GM10266 (cell line): ENCODE results near the gene WFIKKN1.

Experiments used
- DNase-seq: peaks from one replicate; pipeline ENCODE4 v3.0.0; 2012; ENCODE audit errors: extremely low spot score
- CTCF ChIP-seq: IDR thresholded peaks from 2 replicates; pipeline ENCODE4 v1.5.1; 2012; ENCODE audit warnings: mild to moderate bottlenecking, low read depth; ENCODE audit not compliant: control insufficient read depth, insufficient read depth; ENCODE audit errors: missing control alignments

WFIKKN1 gene

GRCh38 chr16:669666-670065 is 38.9 kb downstream of the WFIKKN1 start:
- no peak for TF ChIP-seq CTCF
- no peak for DNase-seq

DNA sequence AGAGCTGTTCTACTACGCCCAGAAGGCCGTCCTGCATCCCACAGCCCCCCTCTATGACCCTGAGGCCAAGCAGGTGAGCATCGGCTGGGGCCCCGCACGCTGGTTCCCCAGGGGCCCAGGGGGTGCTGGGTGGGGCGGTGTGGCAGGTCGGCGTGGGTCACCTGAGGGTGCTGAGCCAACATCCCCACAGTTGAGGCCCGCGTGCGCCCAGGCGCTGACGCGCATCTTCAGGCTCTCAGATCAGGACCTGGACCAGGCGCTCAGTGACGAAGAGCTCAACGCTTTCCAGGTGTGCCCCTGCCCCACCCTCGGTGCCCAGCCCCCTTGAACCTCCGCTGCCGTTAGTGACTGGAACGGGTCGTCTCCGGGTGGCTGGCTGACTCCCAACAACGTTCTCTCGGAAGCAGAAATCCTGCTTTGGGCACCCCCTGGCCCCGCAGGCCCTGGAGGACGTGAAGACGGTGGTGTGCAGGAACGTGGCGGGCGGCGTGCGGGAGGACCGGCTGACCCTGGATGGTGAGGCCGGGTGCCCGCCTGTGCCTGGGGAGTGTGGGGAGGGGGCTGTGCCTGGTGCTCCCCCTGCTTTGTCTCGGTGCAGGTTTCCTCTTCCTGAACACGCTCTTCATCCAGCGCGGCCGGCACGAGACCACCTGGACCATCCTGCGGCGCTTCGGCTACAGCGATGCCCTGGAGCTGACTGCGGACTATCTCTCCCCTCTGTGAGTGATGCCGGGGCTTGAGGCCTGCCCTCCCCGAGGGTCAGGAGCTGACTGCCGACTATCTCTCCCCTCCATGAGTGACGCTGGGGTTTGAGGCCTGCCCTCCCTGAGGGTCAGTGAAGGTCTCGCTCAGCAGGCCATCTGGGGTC is 39.9 kb downstream of the WFIKKN1 start:
- no peak for TF ChIP-seq CTCF

DNA sequence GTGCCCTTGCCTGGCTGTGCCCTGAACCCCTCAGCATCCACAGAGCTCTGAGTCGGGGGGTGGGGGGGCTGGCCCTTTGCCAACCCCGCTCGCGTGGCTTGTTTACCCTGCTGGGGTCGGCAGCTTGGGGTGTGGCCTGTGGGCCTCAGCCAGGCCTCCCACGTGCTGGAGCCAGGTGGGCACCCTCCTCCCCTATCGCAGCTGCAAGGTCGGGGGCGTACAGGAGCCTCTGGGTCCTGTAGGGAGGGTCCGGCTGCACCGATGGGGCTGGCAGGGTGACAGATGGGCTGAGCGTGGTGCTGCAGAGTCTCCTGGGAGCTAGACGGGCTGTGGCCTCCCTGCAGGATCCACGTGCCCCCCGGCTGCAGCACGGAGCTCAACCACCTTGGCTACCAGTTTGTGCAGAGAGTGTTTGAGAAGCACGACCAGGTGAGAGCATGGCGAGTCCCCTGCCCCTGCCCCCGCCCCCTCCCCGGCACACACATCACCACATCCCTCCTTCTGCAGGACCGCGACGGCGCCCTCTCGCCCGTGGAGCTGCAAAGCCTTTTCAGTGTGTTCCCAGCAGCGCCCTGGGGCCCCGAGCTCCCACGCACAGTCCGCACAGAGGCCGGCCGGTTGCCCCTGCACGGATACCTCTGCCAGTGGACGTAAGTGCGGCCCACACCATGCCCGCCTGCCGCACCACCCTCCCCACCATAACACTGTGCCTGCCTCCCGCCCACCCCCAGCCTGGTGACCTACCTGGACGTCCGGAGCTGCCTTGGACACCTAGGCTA is 40.8 kb downstream of the WFIKKN1 start:
- TF ChIP-seq CTCF: no peak
- no peak for DNase-seq

More for the DNA sequence above, 39.9 kb downstream of the WFIKKN1 start:
- DNase-seq: no peak

DNA sequence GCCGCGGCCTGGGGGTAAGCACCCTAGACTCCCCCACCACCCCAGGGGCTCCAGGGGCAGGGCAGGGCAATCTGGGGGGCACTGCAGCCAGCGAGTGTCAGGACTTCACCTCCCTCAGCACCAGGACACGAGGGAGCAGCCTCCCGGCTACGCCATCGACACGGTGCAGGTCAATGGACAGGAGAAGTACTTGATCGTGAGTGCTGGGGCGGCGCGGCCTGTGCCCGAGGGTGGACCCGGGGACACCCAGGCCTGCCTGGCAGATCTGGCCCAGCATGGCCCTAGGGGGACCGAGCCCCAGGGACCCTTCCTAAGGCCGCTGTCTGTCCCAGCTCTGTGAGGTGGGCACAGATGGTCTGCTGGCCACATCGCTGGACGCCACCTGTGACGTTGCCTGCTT is 41.6 kb downstream of the WFIKKN1 start:
- no peak for DNase-seq
- TF ChIP-seq CTCF: no peak

- no peak for DNase-seq
- TF ChIP-seq CTCF: no peak
These were observed 42.1 kb downstream of the WFIKKN1 start for GRCh38 chr16:672851-673250.

DNA sequence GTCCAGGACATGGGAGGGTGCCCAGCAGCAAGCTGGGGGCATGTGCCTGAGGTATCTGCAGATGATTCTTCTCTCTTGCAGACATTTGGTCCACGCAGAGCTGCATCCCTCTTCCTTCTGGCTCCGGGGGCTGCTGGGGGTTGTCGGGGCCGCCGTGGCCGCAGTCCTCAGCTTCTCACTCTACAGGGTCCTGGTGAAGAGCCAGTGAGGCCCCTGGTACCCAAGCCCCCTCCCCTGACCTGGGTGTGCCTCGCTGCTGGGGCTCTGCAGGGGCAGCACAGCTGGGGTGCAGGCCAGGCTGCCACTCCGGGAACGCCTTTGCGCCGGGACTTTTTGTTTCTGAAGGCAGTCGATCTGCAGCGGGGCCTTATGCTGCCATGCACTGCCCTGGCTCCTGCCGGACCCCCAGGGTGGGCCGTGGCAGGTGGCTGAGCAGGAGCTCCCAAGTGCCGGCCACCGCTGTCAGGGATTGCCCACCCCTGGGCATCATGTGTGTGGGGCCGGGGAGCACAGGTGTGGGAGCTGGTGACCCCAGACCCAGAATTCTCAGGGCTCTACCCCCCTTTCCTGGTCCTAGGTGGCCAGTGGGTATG is 42.7 kb downstream of the WFIKKN1 start:
- DNase-seq: no peak
- no peak for TF ChIP-seq CTCF
